Muscle layer of colon (tissue), 2 donors: ENCODE results near the gene FAM20B.

Experiments used
- H3K27ac ChIP-seq: one replicate; pipeline ENCODE4 v1.7.0; 2013; ENCODE audit warnings: low read depth, mild to moderate bottlenecking, low read length, moderate library complexity
- H3K27me3 ChIP-seq, 2 donors: one replicate each; pipeline ENCODE4 v1.7.0; 2013; ENCODE audit warnings: low read length in 2 of 2, mild to moderate bottlenecking in 2 of 2; ENCODE audit not compliant: insufficient read depth in 2 of 2, control insufficient read depth in 1 of 2
- H3K36me3 ChIP-seq: one replicate; pipeline ENCODE4 v1.7.0; 2013; ENCODE audit warnings: mild to moderate bottlenecking, low read length; ENCODE audit not compliant: insufficient read depth
- H3K4me1 ChIP-seq: one replicate; pipeline ENCODE4 v1.7.0; 2013; ENCODE audit warnings: mild to moderate bottlenecking, low read length; ENCODE audit not compliant: insufficient read depth
- H3K4me3 ChIP-seq, 2 donors: one replicate each; pipeline ENCODE4 v1.7.0; 2013; ENCODE audit warnings: low read length in 2 of 2, low read depth in 1 of 2, mild to moderate bottlenecking in 1 of 2, moderate library complexity in 1 of 2
- H3K9ac ChIP-seq: one replicate; pipeline ENCODE4 v1.7.0; 2013; ENCODE audit warnings: low read length
- H3K9me3 ChIP-seq: one replicate; pipeline ENCODE4 v1.7.0; 2013; ENCODE audit warnings: mild to moderate bottlenecking, low read length
- donor health status: abdominal sarcoma.
- donor health status: Adenocarcinoma of cecum.

The FAM20B gene

DNA sequence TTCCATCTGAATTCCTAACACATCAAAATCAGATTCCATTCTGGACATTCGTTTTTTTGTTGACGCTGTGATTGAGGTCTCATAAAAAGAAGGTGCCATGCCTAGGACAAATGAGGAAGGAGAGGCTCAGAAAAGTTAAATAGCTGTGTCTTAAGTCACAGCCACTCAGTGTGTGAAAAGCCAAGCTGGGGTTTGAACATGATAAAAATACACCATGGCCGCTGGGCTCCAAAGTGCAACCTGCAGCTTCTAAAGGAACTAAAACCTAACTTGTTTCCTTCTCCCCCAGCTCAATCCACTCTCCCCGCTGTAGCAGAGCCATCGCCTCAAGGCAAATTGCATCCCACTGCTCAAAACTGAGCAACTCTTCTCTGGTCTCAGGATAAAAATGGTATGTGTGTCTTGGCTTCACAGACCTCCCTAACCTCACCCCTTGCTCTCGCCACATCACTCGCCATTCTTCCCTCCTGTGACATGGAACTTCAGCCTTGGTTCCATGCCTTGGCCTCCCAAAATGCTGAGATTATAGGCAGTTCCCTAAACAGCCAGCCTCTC lies 22.1 kb upstream of the FAM20B start:
- no peak overlapping the region for H3K4me3 ChIP-seq
- no peak overlapping the region for H3K9ac ChIP-seq
- H3K27me3 ChIP-seq: no peaks in the 10 kb centered on the region
- H3K36me3 ChIP-seq: no peaks in the 10 kb centered on the region
- H3K4me1 ChIP-seq: peaks cover 8% of the 10 kb centered on the region
- H3K9me3 ChIP-seq: no peaks in the 10 kb centered on the region
- no peak overlapping the region for H3K27ac ChIP-seq

DNA sequence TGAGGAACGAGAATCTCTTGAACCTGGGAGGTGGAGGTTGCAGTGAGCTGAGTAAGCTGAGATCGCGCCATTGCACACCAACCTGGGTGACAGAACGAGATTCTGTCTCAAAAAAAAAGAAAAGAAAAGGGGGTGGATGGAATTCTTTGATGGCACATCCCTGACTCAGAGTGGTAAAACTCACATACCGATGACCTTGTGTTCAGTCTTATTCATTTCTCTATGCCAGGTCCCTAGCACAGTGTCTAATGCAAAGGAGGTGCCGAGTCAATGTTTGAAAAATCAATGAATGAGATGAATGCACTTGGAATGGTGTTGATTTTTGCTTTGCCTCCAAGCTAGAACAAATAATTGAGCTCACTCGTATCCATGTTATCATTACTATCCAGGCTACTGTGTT lies 18.5 kb upstream of the FAM20B start:
- Histone ChIP-seq H3K27ac (no peak overlapping the region), H3K9me3 (no peaks in the 10 kb centered on the region), H3K4me1 (peaks cover 8% of the 10 kb centered on the region), H3K9ac (no peak overlapping the region), H3K27me3 (no peaks in the 10 kb centered on the region), H3K4me3 (no peak overlapping the region), H3K36me3 (no peaks in the 10 kb centered on the region)

DNA sequence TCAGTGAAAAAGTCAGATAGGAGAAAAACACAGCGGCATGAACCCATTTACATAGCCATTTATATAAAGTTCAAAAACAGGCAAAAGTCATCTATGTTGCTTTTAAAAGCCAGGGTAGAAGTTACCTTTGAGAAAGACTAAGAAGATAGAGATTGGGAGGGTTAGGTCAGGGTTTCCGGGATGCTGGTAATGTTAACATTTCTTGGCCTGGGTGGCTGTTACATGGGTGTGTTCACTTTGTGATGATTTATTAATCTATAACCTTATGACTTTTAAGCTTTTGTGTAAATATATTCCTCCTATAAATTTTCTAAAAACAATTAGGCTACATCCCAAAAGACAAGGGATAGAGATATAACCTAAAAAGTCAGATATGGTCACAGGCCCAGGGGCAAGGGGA lies 15.0 kb upstream of the FAM20B start:
- Histone ChIP-seq H3K27me3 (no peaks in the 10 kb centered on the region), H3K4me1 (no peaks in the 10 kb centered on the region), H3K36me3 (no peaks in the 10 kb centered on the region), H3K9me3 (no peaks in the 10 kb centered on the region), H3K9ac (no peak overlapping the region), H3K4me3 (no peak overlapping the region), H3K27ac (no peak overlapping the region)

DNA sequence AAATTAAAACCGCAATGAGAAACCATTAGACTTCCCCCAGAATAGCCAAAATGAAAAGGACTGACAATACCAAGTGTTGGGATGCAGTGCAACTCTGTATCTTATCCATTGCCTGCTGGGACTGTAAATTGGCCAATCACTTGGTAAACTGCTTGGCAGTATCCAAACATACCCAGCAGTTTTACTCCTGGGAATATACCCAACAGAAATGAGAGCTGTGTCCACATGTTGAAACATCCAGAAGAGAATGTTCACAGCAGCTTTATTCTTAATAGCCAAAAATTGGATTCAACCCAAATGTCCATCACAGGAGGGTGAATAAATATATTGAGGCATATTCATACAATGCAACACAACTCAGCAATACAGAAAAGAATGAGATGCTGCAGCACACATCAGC lies 13.7 kb upstream of the FAM20B start:
- H3K4me1 ChIP-seq: peaks cover 4% of the 10 kb centered on the region
- H3K9me3 ChIP-seq: no peaks in the 10 kb centered on the region
- no peaks in the 10 kb centered on the region for H3K27me3 ChIP-seq
- H3K4me3 ChIP-seq: no peak overlapping the region
- no peak overlapping the region for H3K27ac ChIP-seq
- no peaks in the 10 kb centered on the region for H3K36me3 ChIP-seq
- no peak overlapping the region for H3K9ac ChIP-seq

DNA sequence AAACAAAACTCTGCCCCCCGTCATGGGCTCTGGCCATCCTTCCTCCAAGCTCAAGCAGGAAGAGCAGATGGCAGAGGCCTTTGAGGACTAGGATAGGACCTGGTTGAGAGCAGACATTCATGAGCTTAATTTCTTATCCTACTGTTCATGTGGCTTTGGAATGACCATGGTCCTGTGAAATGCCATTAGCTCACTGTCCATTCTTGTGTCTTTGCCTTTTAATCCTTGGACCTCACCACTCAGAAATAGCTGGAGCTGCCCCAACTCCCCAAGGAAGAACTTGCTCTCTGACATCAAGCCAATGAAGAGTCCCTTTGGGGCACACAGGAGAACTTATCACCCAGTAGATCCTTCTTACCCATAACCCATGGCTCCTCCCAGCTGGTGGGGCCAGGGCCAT lies 11.6 kb upstream of the FAM20B start:
- Histone ChIP-seq H3K27me3 (no peaks in the 10 kb centered on the region), H3K9me3 (no peaks in the 10 kb centered on the region)

DNA sequence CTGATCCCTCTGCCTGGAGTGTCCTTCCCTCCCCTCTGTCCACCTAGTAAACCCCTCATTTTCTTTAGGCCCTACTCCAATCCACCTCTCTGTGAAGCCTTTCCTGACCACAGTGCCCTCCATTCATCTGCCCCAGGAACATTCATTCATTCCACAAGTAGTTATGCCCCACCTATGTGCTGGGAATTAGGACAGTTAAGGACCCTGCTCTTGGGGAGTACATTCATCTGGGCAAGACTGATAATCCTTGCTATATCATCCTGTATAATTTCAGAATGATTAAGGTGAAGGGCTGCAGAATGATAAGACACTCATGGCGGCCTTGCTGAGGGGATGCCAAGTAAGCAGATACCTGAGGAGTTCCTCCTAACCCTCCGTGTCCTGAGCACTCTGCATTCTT lies 10.3 kb upstream of the FAM20B start:
- peaks cover 14% of the 10 kb centered on the region for H3K4me1 ChIP-seq

More for the DNA sequence above, 11.6 kb upstream of the FAM20B start:
- H3K9ac ChIP-seq: no peak overlapping the region
- no peaks in the 10 kb centered on the region for H3K36me3 ChIP-seq
- H3K27ac ChIP-seq: no peak overlapping the region
- H3K4me1 ChIP-seq: peaks cover 14% of the 10 kb centered on the region
- H3K4me3 ChIP-seq: no peak overlapping the region

DNA sequence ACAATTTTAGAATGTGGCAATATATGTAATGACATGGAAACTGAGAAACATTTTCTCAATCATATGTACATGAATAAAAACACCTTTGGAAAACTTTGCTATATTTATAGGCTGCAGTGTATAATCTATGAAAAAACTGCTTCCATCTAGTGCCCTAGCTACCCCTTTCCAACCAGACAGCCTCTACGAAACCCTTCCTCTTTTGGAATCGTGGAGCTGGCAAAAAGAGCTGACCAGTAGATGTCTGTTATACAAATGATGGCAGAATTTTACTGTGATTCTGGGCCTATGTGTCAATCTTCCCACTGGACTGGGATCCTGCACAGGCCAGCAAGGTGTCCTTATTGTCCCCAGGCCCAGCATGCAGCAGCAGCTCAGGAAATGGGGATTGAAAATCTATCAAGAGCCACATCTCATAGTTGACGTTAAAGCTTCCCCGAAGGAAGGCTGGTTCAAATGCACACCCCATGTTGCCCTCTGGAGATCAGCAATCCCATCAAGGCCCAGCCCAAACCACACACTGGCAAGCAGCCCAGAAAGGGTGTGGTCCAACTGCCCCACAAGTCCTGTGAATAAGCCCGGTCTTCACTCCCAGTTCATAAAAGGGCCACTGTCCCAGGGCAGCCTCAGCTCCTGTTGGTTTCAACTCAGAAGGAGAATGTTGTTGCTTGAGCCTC lies 8.8 kb upstream of the FAM20B start:
- Histone ChIP-seq H3K9me3 (no peaks in the 10 kb centered on the region), H3K36me3 (no peaks in the 10 kb centered on the region), H3K27me3 (no peaks in the 10 kb centered on the region), H3K4me3 (no peak overlapping the region), H3K4me1 (peaks cover 14% of the 10 kb centered on the region), H3K9ac (no peak overlapping the region), H3K27ac (peak overlapping the region; percentile 21)

More for the DNA sequence above, 10.3 kb upstream of the FAM20B start:
- Histone ChIP-seq H3K36me3 (no peaks in the 10 kb centered on the region), H3K27ac (no peak overlapping the region), H3K4me3 (no peak overlapping the region), H3K27me3 (no peaks in the 10 kb centered on the region), H3K9ac (no peak overlapping the region), H3K9me3 (no peaks in the 10 kb centered on the region)

DNA sequence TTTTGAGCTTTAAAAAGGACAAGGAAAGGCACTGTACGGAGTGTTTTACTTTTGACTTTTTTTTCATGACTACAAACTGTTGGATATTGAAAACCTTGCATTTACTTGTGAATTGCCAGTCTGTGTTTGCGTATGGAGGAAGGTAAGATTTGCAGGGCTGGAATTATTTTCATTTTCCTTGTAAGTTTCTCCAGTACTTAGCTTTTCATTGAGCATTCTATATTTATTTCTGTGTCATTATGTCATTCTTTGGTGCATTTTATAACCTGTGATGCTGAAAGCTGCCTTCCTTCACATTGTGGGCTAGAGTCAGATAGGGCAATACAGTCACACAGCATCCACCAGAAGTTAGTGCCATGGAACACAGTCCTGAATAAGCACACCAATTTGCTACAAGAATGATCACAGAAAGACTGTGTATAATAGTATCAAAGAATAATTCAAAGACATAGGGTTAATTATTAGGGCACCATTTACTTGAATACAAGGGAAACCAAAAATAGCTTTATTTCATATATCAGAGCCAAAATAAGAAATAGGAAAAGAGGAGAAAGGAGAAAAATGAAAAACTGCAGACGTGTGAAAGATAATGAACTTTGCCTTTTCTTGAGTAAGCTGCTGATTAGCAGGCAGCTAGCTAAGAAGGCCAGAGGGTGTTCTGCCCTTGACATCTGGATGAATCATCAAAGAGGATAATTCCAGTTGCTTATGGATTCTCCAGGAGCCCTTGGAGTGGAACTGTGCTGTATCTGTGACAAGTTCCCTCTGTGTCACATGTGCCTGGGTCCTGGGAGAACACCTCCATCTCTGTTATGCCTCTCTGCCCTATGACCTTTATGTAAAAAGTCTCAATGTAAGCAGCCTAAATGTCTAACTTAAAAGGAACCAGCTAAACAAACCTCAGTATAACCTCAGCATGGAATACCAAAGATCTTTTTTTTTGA lies 8.0 kb upstream of the FAM20B start:
- Histone ChIP-seq H3K36me3 (no peaks in the 10 kb centered on the region), H3K9me3 (no peaks in the 10 kb centered on the region), H3K4me1 (peaks cover 17% of the 10 kb centered on the region), H3K4me3 (no peak overlapping the region), H3K27me3 (no peaks in the 10 kb centered on the region), H3K9ac (no peak overlapping the region), H3K27ac (no peak overlapping the region)

DNA sequence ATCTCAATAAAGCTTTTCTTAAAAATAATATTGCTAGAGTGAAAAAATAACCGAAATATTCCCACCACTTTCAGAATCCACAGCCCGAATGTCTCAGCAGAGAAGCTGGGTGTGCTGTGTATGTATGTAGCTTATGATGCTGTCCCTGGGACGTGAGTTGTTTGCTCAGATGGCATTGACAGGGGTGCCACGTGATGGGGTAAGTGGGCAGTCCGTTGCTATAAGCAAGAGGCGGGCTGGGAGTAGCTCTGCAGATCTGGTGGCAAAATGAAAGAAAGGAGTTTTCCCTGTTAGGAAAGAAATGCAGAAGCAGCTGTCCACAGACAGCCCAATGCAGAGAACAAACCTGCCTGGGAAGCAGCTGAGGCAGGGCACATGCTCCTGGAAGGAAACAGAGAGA lies 3.8 kb upstream of the FAM20B start:
- peak overlapping the region; percentile 9 to 22 for H3K4me3 ChIP-seq
- H3K4me1 ChIP-seq: peaks cover 18% of the 10 kb centered on the region
- H3K27me3 ChIP-seq: no peaks in the 10 kb centered on the region
- H3K27ac ChIP-seq: no peak overlapping the region
- H3K9ac ChIP-seq: no peak overlapping the region
- no peaks in the 10 kb centered on the region for H3K9me3 ChIP-seq
- no peaks in the 10 kb centered on the region for H3K36me3 ChIP-seq

DNA sequence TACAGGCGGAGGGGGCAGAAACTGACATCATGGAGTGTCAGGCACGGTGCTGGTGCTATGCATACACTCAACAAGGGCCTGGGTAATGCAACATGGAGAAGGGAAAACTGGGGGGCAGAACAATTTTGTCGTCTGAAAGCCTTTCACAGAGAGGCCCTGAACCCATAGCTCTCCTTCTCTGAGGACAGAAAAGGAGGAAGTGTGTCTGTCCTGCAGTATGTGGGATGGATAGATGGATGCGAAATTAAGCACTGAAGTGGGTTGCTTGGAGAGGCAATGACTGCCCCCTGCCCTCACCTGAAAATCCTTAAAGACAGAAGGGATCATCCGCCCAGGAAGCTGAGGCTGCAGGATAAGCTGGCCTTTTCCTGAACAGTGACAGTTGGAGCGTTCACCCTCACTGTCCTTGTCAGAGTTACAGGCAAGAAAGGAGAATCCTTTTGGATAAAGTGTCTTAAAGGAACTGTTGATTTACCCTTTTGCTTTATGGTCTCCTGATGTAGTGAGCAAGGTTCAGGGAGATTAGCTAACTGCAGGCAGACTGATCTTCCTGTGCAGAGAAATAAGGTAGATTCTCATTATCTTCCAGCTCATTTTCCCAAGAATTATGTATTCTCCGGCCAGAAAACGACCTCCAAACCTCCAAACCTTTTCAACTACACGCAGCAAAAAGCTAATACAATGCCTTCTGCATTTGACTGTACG lies 1.6 kb upstream of the FAM20B start:
- H3K4me3 ChIP-seq: no peak overlapping the region
- H3K9ac ChIP-seq: no peak overlapping the region
- no peaks in the 10 kb centered on the region for H3K36me3 ChIP-seq
- no peaks in the 10 kb centered on the region for H3K9me3 ChIP-seq
- no peak overlapping the region for H3K27ac ChIP-seq
- no peaks in the 10 kb centered on the region for H3K27me3 ChIP-seq
- H3K4me1 ChIP-seq: peaks cover 18% of the 10 kb centered on the region
